D341Med (cell line): ENCODE measurements around the gene WDR82.

Source experiments
- DNase-seq: peaks from one replicate; pipeline ENCODE4 v3.0.0; 2012; ENCODE audit warnings: low spot score

WDR82 gene

DNA sequence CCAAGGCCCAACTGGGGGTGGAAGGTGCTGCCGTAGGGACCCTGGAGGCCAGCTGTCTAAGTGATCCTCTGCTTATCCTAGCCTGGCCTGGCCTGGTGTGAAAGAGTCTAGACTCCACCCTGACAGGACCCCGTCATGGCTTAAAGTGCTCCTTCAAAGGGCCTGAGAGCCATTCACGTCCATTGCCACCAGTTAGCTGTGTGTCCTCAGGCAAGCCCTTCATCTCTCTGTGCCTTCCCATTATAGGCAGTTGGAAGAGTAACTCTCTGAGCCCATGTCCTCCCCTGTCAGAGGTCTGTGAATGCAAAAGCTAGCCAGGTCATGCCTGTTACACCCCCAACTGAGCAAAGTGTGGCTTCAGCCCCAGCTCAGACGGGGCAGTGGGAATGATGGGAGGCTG lies 28.5 kb upstream of the WDR82 start:
- no peak for DNase-seq

- no peak for DNase-seq
These were observed 27.5 kb upstream of the WDR82 start for GRCh38 chr3:52305926-52306325.

- no peak for DNase-seq
These were observed 25.4 kb upstream of the WDR82 start for GRCh38 chr3:52303811-52304210.

- DNase-seq: peak; percentile 63
These were observed 24.1 kb upstream of the WDR82 start for GRCh38 chr3:52302426-52303145.

- no peak for DNase-seq
These were observed 21.6 kb upstream of the WDR82 start for GRCh38 chr3:52299879-52300611.

- DNase-seq: no peak
These were observed 20.9 kb upstream of the WDR82 start for GRCh38 chr3:52299247-52299878.

GRCh38 chr3:52298149-52299098 lies 20.0 kb upstream of the WDR82 start:
- no peak for DNase-seq

DNA sequence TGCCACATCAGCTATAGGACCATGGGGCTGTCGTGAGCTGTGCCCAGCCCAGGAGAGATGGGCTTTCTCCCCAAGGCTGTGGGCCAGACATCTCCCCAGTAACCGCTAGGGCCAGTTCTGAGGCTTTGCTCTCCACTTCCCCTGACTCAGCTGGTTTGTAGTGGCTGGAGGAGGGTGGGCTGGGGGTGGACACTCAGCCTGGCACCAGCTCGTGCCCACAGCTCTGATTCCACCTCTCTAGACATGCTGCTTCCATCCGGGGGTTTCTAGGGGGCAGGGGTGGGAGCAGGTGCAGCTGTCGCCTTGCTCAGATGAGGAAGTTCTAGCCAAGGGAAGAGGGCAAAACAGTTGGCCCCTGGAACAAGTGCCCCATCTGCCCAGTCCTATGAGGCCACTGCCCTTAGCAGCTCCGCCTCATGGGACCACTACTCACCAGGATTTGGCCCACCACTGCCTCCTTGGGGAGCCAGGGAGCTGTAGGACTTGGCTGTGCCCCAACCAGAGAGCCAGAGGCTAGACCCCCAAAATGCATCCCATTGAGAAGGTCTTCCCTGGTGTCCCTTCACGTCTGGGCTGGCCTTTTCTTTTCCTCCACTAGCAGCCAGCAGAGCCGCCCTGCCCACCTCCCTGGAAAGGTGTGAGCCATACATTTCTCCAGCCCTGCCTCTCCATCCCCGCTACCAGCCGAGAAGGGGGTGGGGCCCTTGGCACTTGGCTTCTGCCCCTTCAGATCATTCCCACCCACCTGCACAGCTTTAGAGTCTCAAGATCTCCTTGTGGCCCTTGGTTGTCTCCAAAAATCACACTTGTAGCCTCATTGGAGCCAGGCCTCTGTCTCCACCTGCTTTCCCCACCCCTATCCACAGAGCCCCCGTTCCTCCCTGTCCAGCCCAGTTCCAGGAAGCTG lies 19.0 kb upstream of the WDR82 start:
- DNase-seq: no peak

GRCh38 chr3:52295671-52296208 lies 17.3 kb upstream of the WDR82 start:
- no peak for DNase-seq

DNA sequence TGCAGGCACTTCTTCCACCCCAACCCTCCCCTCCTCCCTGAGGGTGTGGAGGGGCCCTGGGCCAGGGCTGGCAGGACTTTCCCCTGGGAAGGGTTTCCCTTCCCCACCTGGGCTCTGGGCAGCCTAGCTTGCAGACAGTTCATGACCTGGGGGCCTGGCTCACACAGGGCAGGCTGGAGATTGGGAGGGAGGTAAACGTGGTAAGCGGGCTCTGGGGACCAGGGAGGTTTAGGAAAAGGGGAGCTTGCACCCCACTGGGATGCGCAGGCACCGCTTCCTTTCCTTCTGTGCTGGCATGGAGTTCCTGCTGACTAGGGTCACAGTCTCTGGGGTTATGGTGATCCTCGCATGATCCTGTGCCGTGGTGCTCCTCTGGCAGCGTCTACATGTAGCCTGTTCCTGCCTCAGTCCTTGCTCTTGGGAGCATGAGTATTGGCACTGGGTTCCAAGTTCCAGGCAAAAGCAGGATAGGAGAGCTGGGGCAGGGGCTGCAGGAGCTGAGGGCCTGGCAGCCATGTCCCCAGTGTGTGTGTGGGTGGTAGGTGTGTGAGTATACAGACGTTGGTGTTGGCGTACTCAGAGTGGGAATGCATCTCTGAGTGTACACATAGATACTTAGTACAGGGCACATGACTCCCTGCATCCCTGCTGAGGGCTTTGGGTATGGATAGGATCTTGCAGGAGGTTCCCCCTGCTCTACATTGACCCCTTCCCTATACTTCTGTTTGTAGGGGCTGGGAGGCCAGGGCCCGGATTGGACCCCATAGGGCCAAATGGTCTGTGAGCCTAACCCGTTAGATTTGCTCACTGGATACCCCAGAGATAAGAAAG lies 16.1 kb upstream of the WDR82 start:
- no peak for DNase-seq

DNA sequence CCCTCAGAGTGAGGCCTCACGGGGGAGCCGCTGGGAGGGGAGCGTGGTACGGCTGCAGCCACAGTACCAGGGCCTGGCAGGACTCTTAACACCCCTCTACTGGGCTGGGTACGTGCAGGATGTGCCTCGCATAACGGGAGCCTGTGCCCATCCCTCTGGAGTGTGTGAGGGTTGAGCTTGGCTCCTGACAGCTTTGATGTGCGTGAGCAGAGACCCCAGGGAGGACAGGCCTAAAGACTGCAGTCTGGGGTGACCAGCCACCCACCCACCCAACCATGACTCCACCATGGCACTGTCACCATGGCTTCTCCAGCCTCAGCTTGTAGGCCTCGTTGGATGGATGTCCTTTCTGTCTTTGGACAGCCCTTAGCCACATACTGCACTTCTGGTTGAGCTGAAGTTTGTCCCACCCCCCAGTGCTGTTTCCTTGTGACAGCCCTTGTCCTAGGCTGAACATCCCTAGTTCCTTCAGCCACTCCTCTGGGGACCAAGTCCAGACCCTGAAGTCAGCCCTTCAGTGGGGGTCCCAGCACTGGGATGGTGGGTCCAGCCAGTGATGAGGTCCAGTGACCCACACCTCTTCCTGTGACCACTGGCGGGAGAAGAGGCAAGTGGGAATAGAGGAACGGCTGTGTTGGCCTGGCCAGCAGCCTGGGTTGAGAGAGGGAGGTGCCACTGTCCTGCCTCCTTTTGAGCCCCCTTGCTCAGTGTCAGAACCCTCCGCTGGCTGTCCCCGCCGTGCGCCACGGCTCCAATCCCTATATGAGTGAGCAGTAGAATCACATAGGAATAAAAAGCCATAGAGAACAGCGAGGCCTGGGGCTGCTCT lies 15.3 kb upstream of the WDR82 start:
- DNase-seq: no peak

GRCh38 chr3:52292247-52293065 lies 14.0 kb upstream of the WDR82 start:
- no peak for DNase-seq

- DNase-seq: peak; percentile 81
These were observed 13.2 kb upstream of the WDR82 start for GRCh38 chr3:52291508-52292181.

- DNase-seq: no peak
These were observed 12.4 kb upstream of the WDR82 start for GRCh38 chr3:52290596-52291507.

GRCh38 chr3:52289747-52290595 lies 11.5 kb upstream of the WDR82 start:
- DNase-seq: peak; percentile 35
